ENCODE measurements around the gene SLC24A4.

DNA sequence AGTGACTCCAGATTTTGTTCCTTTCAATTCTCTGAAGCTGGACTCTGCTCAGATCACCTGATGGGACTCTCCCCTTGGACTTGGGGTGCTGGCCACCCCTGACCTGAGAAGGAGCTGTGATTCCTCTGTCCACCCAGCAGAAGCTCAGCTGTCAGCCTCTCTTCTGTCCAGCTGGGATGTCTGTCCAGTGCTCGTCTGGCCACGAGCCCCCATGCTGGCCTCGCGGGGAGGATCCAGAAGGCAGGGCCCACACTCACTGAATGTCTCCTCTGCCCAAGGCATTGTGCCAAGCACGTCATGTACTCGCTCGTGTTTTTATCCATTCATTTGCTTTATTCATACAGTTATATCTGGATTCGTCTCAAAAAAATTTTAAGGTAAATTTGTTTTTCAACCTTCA is 14.2 kb upstream of the SLC24A4 start:
- TF ChIP-seq CTCF (conservative IDR thresholded peaks at IDR 0.05 in 1 of 2, IDR thresholded peaks at IDR 0.05 in 1 of 2; ENCODE audit: extremely low read depth in 1 of 2, insufficient read depth in 1 of 2, low read depth in 1 of 2, low read length in 2 of 2), result no peak
- no peak for TF ChIP-seq EZH2 (IDR thresholded peaks at IDR 0.05; ENCODE audit: borderline replicate concordance, low read length)
